Right cardiac atrium (tissue), 5 donors: ENCODE measurements around the gene FCER1G. TPM values are rescaled to one million over a fixed set of nuclear protein-coding genes. Genes with fewer than 3 reads are reported as not detected.

Experiments
- ATAC-seq, 2 donors: fragments of 200-7000 bp; cut with Tn5 transposase; one replicate each; pipeline versions ENCODE4 v1.8.0 to v1.9.1; 2020; ENCODE audit warnings: moderate library complexity in 2 of 2, mild to moderate bottlenecking in 1 of 2
- DNase-seq, 3 donors: peaks; one replicate each; pipeline ENCODE4 v3.0.0-alpha.2; 2020
- H3K27ac ChIP-seq: one replicate; pipeline ENCODE4 v1.5.1; 2013; ENCODE audit warnings: mild to moderate bottlenecking, low read length, control low read depth, moderate library complexity
- H3K27me3 ChIP-seq: one replicate; pipeline ENCODE4 v1.6.1; 2013; ENCODE audit not compliant: control insufficient read depth, insufficient read depth
- H3K4me1 ChIP-seq: one replicate; pipeline ENCODE4 v1.6.1; 2013; ENCODE audit warnings: low read length; ENCODE audit not compliant: control insufficient read depth, insufficient read depth
- H3K4me3 ChIP-seq: one replicate; pipeline ENCODE4 v1.5.1; 2013; ENCODE audit warnings: low read length, control low read depth
- H3K9me3 ChIP-seq: one replicate; pipeline ENCODE4 v1.6.1; 2013; ENCODE audit warnings: low read length; ENCODE audit not compliant: control insufficient read depth
- WGBS: extraction: QIAGEN DNeasy Blood & Tissue Kit; methylation state at CpG from one replicate; pipeline ENCODE4 v1.1.7; 2013; 5-methylcytosine and 5-hydroxymethylcytosine counted together
- intact Hi-C, 4 donors: fragments of 100-400 bp; cut with DNase I; formaldehyde crosslinking; loops; one replicate each; pipeline versions ENCODE4 v1.11.0 to v1.14.0; 2022 to 2023
- polyA plus RNA-seq: library from polyadenylated mRNA; stranded (reverse); fragments of 200-250 nt; gene quantifications from one replicate; pipeline ENCODE4 v1.2.3, GENCODE V29; 2013
- total RNA-seq, 4 donors: library from RNA; stranded (reverse); fragmentation: NEBNext Ultra II Directional; extraction: Animal tissue kit (Norgen Biotek cat#: 25700); gene quantifications; one replicate each; pipeline ENCODE4 v1.2.1, GENCODE V29; 2021
- donor health status: healthy with polysubstance abuse.
- donor health status: DM: no; HTN: yes; CAD: no.
- donor health status: DM: no; HTN: no; CAD: no.
- donor health status: DM: no; HTN: yes; CAD: no; lungs with severe emphysema.
- donor health status: DM: yes; HTN: yes; CAD: no.

Gene FCER1G
- total and polyA plus RNA-seq, 5 donors: 23.3 to 44.3 (median 33.4) TPM

DNA sequence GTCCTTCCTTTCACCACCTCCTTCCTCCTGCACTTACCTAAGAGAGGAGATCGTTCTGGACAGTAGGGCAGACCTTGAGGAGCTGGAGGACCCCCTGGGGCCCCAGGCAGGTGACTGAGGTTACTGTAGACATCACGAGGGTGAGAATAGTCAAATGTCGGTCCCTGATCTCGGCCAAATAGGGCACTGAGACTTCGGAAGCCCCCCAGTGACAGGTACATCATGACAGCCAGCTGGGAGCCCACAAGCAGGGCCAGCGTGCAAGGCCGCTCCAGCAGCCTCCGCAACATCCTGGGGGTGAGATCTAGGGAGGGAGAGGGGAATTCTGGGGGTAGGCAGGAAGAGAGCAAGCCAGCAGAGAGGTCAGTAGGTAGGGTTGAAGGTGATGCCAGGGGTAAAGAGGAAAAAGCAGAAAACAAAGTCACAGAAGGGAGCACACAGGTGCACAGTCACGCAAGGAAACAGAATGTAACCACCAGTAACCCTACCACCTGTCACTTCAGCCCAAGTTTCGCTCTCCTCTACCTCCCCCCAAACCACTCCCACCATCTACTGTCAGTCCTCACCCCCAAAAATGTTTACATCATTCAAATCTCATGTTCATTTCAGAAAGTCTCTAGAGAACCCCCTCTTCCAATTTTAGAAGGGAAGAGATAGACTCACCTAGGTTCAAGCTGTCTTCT is 39.2 kb upstream of the FCER1G start:
- DNase-seq (peak in 2 of 3 donors; percentile 9 to 17), ATAC-seq (no peak)
- H3K27me3 ChIP-seq: no peaks in the 10 kb centered on the region
- H3K9me3 ChIP-seq: no peaks in the 10 kb centered on the region
- H3K27ac ChIP-seq: no peak overlapping the region
- peak overlapping the region; percentile 54 for H3K4me3 ChIP-seq
- WGBS: 88% methylated on average over 10 of the region's 10 CpGs
- H3K4me1 ChIP-seq: peaks cover 3% of the 10 kb centered on the region
- intact Hi-C loops: no loop called here

- H3K9me3 ChIP-seq: no peaks in the 10 kb centered on the region
- DNase-seq: peak in 2 of 3 donors; percentile 8 to 16
- intact Hi-C loops: no loop called here
- peaks cover 3% of the 10 kb centered on the region for H3K4me1 ChIP-seq
- peak overlapping the region; percentile 61 for H3K27ac ChIP-seq
- 16% methylated on average over 17 of the region's 17 CpGs for WGBS
- peak; percentile 5 to 7 for ATAC-seq
- no peaks in the 10 kb centered on the region for H3K27me3 ChIP-seq
- H3K4me3 ChIP-seq: peak overlapping the region; percentile 54
Measured at GRCh38 chr1:161176468-161177111, 38.5 kb upstream of the FCER1G start.

- 4% methylated on average over 50 of the region's 50 CpGs for WGBS
- intact Hi-C loops: no loop called here
Measured at GRCh38 chr1:161177112-161177935, 37.8 kb upstream of the FCER1G start, which contains the start of gene B4GALT3. TSS of gene B4GALT3 (minus strand) at chr1:161177507. CDS start at chr1:161176060, 1,447 bp downstream.

DNA sequence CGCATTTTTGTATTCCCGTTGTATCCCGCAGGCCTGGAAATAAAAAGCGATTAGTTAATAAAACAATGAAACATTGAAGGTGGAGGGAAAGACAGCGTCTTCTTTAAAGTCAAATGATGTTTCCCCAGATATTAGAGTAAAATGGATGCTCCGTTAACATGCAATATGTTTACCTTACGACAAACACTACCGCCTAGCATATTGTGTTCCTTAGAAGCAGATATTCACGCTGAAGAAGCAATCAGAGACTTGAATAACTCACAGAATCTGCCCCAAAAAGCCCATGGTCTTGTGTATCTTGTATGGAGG is 37.2 kb upstream of the FCER1G start:
- 58% methylated on average over 9 of the region's 9 CpGs for WGBS
- Histone ChIP-seq H3K27ac (peak overlapping the region; percentile 61), H3K4me1 (peaks cover 3% of the 10 kb centered on the region), H3K9me3 (no peaks in the 10 kb centered on the region), H3K27me3 (no peaks in the 10 kb centered on the region), H3K4me3 (peak overlapping the region; percentile 54)
- DNase-seq (no peak), ATAC-seq (no peak)
- intact Hi-C loops: no loop called here

More at GRCh38 chr1:161177112-161177935, 37.8 kb upstream of the FCER1G start, which contains the start of gene B4GALT3:
- Histone ChIP-seq H3K27ac (peak within 1 kb of the TSS; percentile 61), H3K27me3 (no peaks in the 10 kb centered on the region), H3K4me1 (peaks cover 3% of the 10 kb centered on the region), H3K4me3 (peak within 1 kb of the TSS; percentile 54), H3K9me3 (no peaks in the 10 kb centered on the region)
- ATAC-seq (peak; percentile 96), DNase-seq (peak; percentile 90 to 97 (median 96))

DNA sequence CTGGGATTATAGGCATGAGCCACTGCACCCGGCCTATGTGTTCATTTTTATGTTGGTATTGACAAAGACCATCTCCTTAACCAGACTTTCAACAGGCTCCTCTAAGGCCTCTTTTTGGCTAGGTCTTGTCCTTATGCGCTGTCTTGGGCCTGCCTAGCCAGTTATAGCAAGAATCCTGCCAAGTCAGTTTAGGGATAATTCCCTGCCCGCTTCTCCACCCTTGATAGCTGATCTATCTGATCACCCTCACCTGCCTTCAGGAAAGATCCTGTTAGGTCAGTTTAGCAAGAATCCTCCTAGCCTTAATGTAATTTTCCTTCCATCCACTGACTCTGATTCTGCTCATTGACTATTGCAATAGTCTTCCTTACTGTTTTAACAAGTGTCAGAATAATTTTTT is 35.4 kb upstream of the FCER1G start:
- ATAC-seq (no peak), DNase-seq (no peak)
- Histone ChIP-seq H3K4me1 (no peaks in the 10 kb centered on the region), H3K9me3 (no peaks in the 10 kb centered on the region), H3K27me3 (no peaks in the 10 kb centered on the region), H3K27ac (no peak overlapping the region), H3K4me3 (no peak overlapping the region)
- intact Hi-C loops: no loop called here
- 97% methylated on average over 3 of the region's 3 CpGs for WGBS

- no peaks in the 10 kb centered on the region for H3K9me3 ChIP-seq
- H3K4me1 ChIP-seq: no peaks in the 10 kb centered on the region
- intact Hi-C loops: no loop called here
- DNase-seq: no peak
- no peak overlapping the region for H3K4me3 ChIP-seq
- whole genome bisulfite sequencing: 53% methylated on average over 1 of the region's 1 CpG
- H3K27ac ChIP-seq: no peak overlapping the region
- no peaks in the 10 kb centered on the region for H3K27me3 ChIP-seq
- no peak for ATAC-seq
Measured at GRCh38 chr1:161180639-161181038, 34.5 kb upstream of the FCER1G start.

- DNase-seq: no peak
- no peak for ATAC-seq
- Histone ChIP-seq H3K9me3 (no peaks in the 10 kb centered on the region), H3K27me3 (no peaks in the 10 kb centered on the region), H3K27ac (no peak overlapping the region), H3K4me1 (peaks cover 3% of the 10 kb centered on the region), H3K4me3 (no peak overlapping the region)
- intact Hi-C loops: no loop called here
- WGBS: 94% methylated on average over 1 of the region's 1 CpG
Measured at GRCh38 chr1:161182214-161182613, 32.9 kb upstream of the FCER1G start.

DNA sequence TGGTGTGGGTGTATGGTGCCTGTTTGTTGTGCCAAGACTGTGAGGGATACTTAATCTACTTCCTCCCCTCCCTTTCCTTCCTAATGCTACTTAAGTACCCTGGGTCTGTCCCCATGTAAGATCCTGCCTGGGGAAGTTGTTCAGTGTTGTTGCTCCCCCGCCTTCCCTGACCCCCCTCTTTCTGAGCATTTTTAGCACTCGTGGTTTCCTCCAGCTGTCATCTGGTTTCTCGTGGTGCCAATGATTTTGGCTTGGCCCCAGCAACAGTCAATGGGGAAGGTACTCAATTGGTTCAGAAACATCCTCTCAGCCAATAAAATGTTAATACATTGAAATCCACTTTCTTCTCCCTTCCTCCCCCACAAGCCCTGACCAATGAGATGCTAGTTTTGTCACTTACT is 29.8 kb upstream of the FCER1G start:
- Histone ChIP-seq H3K27me3 (no peaks in the 10 kb centered on the region), H3K4me3 (no peak overlapping the region), H3K4me1 (peaks cover 3% of the 10 kb centered on the region), H3K9me3 (no peaks in the 10 kb centered on the region), H3K27ac (no peak overlapping the region)
- DNase-seq (peak; percentile 84 to 89 (median 85)), ATAC-seq (peak; percentile 79 to 87)
- 1% methylated on average over 3 of the region's 3 CpGs for WGBS
- intact Hi-C loops: no loop called here

- ATAC-seq (peak; percentile 1 to 6), DNase-seq (peak in 1 of 3 donors; percentile 53)
- WGBS: 19% methylated on average over 2 of the region's 2 CpGs
- Histone ChIP-seq H3K9me3 (no peaks in the 10 kb centered on the region), H3K4me1 (peaks cover 3% of the 10 kb centered on the region), H3K4me3 (no peak overlapping the region), H3K27me3 (no peaks in the 10 kb centered on the region), H3K27ac (peak overlapping the region; percentile 72)
- intact Hi-C loops: no loop called here
Measured at GRCh38 chr1:161185732-161186311, 29.3 kb upstream of the FCER1G start.

DNA sequence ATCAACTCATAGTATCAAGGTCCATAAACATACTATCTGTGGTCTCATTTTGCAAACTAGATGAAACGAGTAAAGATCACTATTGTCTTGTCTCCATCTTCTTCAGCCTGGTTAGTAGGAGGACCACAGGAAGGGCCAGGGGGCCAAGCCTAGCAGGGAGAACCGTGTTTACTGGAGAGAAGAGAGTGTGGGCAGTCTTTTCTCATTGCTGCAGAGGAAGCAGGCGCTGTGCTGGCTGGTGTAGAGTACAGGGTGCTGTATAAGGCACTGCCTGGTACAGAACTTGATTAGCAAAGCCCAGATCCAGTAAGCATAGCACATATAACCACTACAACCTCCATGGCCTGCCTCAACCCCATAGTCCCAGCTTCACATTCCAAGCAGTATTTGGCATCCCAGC is 27.8 kb upstream of the FCER1G start:
- Histone ChIP-seq H3K27ac (no peak overlapping the region), H3K4me3 (no peak overlapping the region), H3K4me1 (peaks cover 3% of the 10 kb centered on the region), H3K27me3 (no peaks in the 10 kb centered on the region), H3K9me3 (no peaks in the 10 kb centered on the region)
- 66% methylated on average over 3 of the region's 3 CpGs for WGBS
- intact Hi-C loops: no loop called here
- DNase-seq (peak in 1 of 3 donors; percentile 31), ATAC-seq (peak in 1 of 2 donors; percentile 17)
